HepG2 (cell line): ENCODE results near the gene KLHL28. TPM values are rescaled to one million over a fixed set of nuclear protein-coding genes. Genes with fewer than 3 reads are reported as not detected.

Source experiments
- HOXD1 ChIP-seq: sonication (generic); formaldehyde crosslinking; IDR thresholded peaks from 2 replicates; pipeline ENCODE4 v1.5.0; 2020; ENCODE audit warnings: missing genetic modification reagents
- KDM6A ChIP-seq: IDR thresholded peaks from 2 replicates; pipeline ENCODE4 v1.6.1; 2016; ENCODE audit warnings: low read depth
- NFKB2 ChIP-seq: sonication (generic); formaldehyde crosslinking; IDR thresholded peaks from 2 replicates; pipeline ENCODE4 v1.4.0; 2020; ENCODE audit warnings: missing genetic modification reagents, borderline replicate concordance
- POLR2G ChIP-seq: fragments of 200-400 bp; formaldehyde crosslinking; IDR thresholded peaks from 2 replicates; pipeline ENCODE4 v1.6.1; 2018; ENCODE audit warnings: mild to moderate bottlenecking, low read depth, low read length, moderate library complexity
- REPIN1 ChIP-seq: sonication (generic); formaldehyde crosslinking; IDR thresholded peaks from 2 replicates; pipeline ENCODE4 v1.8.0; 2022; ENCODE audit warnings: missing genetic modification reagents, low read depth, mild to moderate bottlenecking, borderline replicate concordance
- RXRB ChIP-seq: IDR thresholded peaks from 2 replicates; pipeline ENCODE4 v1.6.1; 2016; ENCODE audit warnings: borderline replicate concordance, missing genetic modification reagents, missing compliant biosample characterization
- SPEN ChIP-seq: sonication (generic); formaldehyde crosslinking; IDR thresholded peaks from 2 replicates; pipeline ENCODE4 v1.5.1; 2020; ENCODE audit warnings: low read depth, mild to moderate bottlenecking, missing genetic modification reagents
- ZNF138 ChIP-seq: sonication (generic); formaldehyde crosslinking; IDR thresholded peaks from 2 replicates; pipeline ENCODE4 v1.5.0; 2020; ENCODE audit warnings: mild to moderate bottlenecking, low read depth, missing genetic modification reagents
- ZNF451 ChIP-seq: sonication (generic); formaldehyde crosslinking; IDR thresholded peaks from 2 replicates; pipeline ENCODE4 v1.5.0; 2020; ENCODE audit warnings: mild to moderate bottlenecking, missing genetic modification reagents
- ZNF563 ChIP-seq: sonication (generic); formaldehyde crosslinking; IDR thresholded peaks from 2 replicates; pipeline ENCODE4 v1.8.0; 2022; ENCODE audit warnings: mild to moderate bottlenecking, moderate library complexity, missing genetic modification reagents
- ZNF782 ChIP-seq: sonication (generic); formaldehyde crosslinking; IDR thresholded peaks from 2 replicates; pipeline ENCODE4 v1.4.0; 2020; ENCODE audit warnings: missing genetic modification reagents, mild to moderate bottlenecking, borderline replicate concordance
- polyA plus RNA-seq, 8 experiments: library from polyadenylated mRNA; depleted of rRNA in 3 of 8; stranded (reverse) in 7 of 8; unstranded in 1 of 8; fragments of >200 nt; fragmentation: Illumina TruSeq in 4 of 8; extraction: Trizol in 4 of 8; gene quantifications; 2 replicates each; pipeline versions ENCODE4 v1.2.1 to v1.2.3, GENCODE V29; 2011 to 2016; ENCODE audit warnings: low read depth in 4 of 8, missing spikeins in 1 of 8, mixed read lengths in 1 of 8; ENCODE audit not compliant: insufficient read depth in 1 of 8
- total RNA-seq, 5 experiments: library from RNA; depleted of rRNA; stranded (reverse); fragments of >200 nt; fragmentation: Illumina TruSeq; extraction: Trizol; gene quantifications; 2 replicates each; pipeline ENCODE4 v1.2.3, GENCODE V29; 2016; ENCODE audit warnings: low read depth in 1 of 5
- TF ChIP-seq, protein P1 (sequence below): sonication (generic); formaldehyde crosslinking; IDR thresholded peaks from 2 replicates; pipeline ENCODE4 v1.5.0; 2020; ENCODE audit warnings: mild to moderate bottlenecking, missing genetic modification reagents, borderline replicate concordance
- TF ChIP-seq, protein P2 (sequence below): sonication (generic); formaldehyde crosslinking; IDR thresholded peaks from 2 replicates; pipeline ENCODE4 v1.5.1; 2020; ENCODE audit warnings: mild to moderate bottlenecking, missing genetic modification reagents, moderate library complexity
- TF ChIP-seq, protein P3 (sequence below): sonication (generic); formaldehyde crosslinking; IDR thresholded peaks from 2 replicates; pipeline ENCODE4 v1.8.0; 2022; ENCODE audit warnings: mild to moderate bottlenecking, missing genetic modification reagents, moderate library complexity
- TF ChIP-seq, protein P4 (sequence below): sonication (generic); formaldehyde crosslinking; IDR thresholded peaks from 2 replicates; pipeline ENCODE4 v1.4.0; 2020; ENCODE audit warnings: missing genetic modification reagents, borderline replicate concordance
- TF ChIP-seq, protein P5 (sequence below): IDR thresholded peaks from 2 replicates; pipeline ENCODE4 v1.6.1; 2016; ENCODE audit warnings: mild to moderate bottlenecking

Gene KLHL28
- total and polyA plus RNA-seq, 2 of the 13 experiments (the other 11 are each of a cell fraction or from before 2014, with no cell fraction given), result 3.4 to 6.6 TPM

DNA sequence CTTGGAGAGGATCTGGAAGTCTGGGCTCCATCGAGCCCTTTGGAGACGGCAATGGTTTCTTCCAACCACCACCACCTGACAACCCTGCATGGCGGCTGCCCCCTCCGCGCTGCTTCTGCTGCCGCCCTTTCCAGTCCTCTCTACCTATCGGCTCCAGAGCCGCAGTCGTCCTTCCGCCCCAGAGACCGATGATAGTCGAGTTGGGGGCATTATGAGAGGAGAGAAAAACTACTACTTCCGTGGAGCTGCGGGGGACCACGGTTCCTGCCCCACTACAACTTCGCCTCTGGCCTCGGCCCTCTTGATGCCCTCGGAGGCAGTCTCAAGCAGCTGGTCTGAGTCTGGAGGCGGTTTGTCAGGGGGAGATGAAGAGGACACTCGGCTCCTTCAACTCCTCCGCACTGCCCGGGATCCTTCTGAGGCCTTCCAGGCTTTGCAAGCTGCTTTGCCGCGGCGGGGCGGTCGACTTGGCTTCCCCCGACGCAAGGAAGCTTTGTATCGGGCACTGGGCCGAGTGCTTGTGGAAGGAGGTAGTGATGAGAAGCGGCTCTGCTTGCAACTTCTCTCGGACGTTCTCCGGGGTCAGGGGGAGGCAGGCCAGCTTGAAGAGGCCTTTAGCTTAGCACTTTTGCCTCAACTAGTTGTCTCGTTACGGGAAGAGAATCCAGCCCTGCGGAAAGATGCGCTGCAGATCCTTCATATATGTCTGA is 742 bp upstream of the KLHL28 start (continued):
- TF ChIP-seq, protein P1, sequence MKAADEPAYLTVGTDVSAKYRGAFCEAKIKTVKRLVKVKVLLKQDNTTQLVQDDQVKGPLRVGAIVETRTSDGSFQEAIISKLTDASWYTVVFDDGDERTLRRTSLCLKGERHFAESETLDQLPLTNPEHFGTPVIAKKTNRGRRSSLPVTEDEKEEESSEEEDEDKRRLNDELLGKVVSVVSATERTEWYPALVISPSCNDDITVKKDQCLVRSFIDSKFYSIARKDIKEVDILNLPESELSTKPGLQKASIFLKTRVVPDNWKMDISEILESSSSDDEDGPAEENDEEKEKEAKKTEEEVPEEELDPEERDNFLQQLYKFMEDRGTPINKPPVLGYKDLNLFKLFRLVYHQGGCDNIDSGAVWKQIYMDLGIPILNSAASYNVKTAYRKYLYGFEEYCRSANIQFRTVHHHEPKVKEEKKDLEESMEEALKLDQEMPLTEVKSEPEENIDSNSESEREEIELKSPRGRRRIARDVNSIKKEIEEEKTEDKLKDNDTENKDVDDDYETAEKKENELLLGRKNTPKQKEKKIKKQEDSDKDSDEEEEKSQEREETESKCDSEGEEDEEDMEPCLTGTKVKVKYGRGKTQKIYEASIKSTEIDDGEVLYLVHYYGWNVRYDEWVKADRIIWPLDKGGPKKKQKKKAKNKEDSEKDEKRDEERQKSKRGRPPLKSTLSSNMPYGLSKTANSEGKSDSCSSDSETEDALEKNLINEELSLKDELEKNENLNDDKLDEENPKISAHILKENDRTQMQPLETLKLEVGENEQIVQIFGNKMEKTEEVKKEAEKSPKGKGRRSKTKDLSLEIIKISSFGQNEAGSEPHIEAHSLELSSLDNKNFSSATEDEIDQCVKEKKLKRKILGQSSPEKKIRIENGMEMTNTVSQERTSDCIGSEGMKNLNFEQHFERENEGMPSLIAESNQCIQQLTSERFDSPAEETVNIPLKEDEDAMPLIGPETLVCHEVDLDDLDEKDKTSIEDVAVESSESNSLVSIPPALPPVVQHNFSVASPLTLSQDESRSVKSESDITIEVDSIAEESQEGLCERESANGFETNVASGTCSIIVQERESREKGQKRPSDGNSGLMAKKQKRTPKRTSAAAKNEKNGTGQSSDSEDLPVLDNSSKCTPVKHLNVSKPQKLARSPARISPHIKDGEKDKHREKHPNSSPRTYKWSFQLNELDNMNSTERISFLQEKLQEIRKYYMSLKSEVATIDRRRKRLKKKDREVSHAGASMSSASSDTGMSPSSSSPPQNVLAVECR (CRISPR knock-in tag), result peak; percentile 67; the same call in 1 of the 2 replicates
- TF ChIP-seq NFKB2 (CRISPR knock-in tag), result 0 out of 2 replicates have a peak, but pooled peaks have one; percentile 52
- TF ChIP-seq, protein P2, sequence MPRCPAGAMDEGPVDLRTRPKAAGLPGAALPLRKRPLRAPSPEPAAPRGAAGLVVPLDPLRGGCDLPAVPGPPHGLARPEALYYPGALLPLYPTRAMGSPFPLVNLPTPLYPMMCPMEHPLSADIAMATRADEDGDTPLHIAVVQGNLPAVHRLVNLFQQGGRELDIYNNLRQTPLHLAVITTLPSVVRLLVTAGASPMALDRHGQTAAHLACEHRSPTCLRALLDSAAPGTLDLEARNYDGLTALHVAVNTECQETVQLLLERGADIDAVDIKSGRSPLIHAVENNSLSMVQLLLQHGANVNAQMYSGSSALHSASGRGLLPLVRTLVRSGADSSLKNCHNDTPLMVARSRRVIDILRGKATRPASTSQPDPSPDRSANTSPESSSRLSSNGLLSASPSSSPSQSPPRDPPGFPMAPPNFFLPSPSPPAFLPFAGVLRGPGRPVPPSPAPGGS, result 0 out of 2 replicates have a peak, but pooled peaks have one; percentile 8
- TF ChIP-seq, protein P3, sequence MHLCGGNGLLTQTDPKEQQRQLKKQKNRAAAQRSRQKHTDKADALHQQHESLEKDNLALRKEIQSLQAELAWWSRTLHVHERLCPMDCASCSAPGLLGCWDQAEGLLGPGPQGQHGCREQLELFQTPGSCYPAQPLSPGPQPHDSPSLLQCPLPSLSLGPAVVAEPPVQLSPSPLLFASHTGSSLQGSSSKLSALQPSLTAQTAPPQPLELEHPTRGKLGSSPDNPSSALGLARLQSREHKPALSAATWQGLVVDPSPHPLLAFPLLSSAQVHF (CRISPR knock-in tag), result no peak
- TF ChIP-seq ZNF563 (CRISPR knock-in tag), result 0 out of 2 replicates have a peak, but pooled peaks have one; percentile 14
- TF ChIP-seq HOXD1 (CRISPR knock-in tag), result 0 out of 2 replicates have a peak, but pooled peaks have one; percentile 14
- TF ChIP-seq, protein P4, sequence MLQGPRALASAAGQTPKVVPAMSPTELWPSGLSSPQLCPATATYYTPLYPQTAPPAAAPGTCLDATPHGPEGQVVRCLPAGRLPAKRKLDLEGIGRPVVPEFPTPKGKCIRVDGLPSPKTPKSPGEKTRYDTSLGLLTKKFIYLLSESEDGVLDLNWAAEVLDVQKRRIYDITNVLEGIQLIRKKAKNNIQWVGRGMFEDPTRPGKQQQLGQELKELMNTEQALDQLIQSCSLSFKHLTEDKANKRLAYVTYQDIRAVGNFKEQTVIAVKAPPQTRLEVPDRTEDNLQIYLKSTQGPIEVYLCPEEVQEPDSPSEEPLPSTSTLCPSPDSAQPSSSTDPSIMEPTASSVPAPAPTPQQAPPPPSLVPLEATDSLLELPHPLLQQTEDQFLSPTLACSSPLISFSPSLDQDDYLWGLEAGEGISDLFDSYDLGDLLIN (CRISPR knock-in tag), result no peak
- no peak for TF ChIP-seq ZNF451
- no peak for TF ChIP-seq KDM6A (CRISPR knock-in tag)
- no peak for TF ChIP-seq RXRB (CRISPR knock-in tag)
- peak; percentile 12; the same call in 1 of the 2 replicates for TF ChIP-seq SPEN (CRISPR knock-in tag)
- TF ChIP-seq ZNF782 (CRISPR knock-in tag), result 0 out of 2 replicates have a peak, but pooled peaks have one; percentile 16
- no peak for TF ChIP-seq POLR2G
- TF ChIP-seq, protein P5, sequence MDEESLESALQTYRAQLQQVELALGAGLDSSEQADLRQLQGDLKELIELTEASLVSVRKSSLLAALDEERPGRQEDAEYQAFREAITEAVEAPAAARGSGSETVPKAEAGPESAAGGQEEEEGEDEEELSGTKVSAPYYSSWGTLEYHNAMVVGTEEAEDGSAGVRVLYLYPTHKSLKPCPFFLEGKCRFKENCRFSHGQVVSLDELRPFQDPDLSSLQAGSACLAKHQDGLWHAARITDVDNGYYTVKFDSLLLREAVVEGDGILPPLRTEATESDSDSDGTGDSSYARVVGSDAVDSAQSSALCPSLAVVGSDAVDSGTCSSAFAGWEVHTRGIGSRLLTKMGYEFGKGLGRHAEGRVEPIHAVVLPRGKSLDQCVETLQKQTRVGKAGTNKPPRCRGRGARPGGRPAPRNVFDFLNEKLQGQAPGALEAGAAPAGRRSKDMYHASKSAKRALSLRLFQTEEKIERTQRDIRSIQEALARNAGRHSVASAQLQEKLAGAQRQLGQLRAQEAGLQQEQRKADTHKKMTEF (CRISPR knock-in tag), result 0 out of 2 replicates have a peak, but pooled peaks have one; percentile 38
- 0 out of 2 replicates have a peak, but pooled peaks have one; percentile 4 for TF ChIP-seq REPIN1 (CRISPR knock-in tag)
- 0 out of 2 replicates have a peak, but pooled peaks have one; percentile 23 for TF ChIP-seq ZNF138 (CRISPR knock-in tag)
